NT2/D1 (cell line): ENCODE data around the gene RASA2.

Source experiments
- DNase-seq: peaks from one replicate; pipeline ENCODE4 v3.0.0-alpha.2; 2011; ENCODE audit warnings: low read depth, low spot score
- H3K27me3 ChIP-seq: 2 replicates; pipeline ENCODE4 v1.6.0; 2011; ENCODE audit warnings: mild to moderate bottlenecking; ENCODE audit not compliant: insufficient read length, insufficient read depth
- H3K36me3 ChIP-seq: 2 replicates; pipeline ENCODE4 v1.6.1; 2011; ENCODE audit warnings: mild to moderate bottlenecking, low read length, mixed read lengths; ENCODE audit not compliant: insufficient read depth, insufficient read length
- H3K4me1 ChIP-seq: 2 replicates; pipeline ENCODE4 v1.5.1; 2011; ENCODE audit not compliant: insufficient read depth, insufficient read length
- H3K4me3 ChIP-seq: 2 replicates; pipeline ENCODE4 v1.5.1; 2011; ENCODE audit warnings: low read depth; ENCODE audit not compliant: insufficient read length
- H3K9ac ChIP-seq: 2 replicates; pipeline ENCODE4 v1.6.0; 2011; ENCODE audit warnings: low read depth; ENCODE audit not compliant: insufficient read length
- H3K9me3 ChIP-seq: 2 replicates; pipeline ENCODE4 v1.5.1; 2011; ENCODE audit warnings: mild to moderate bottlenecking, low read length; ENCODE audit not compliant: insufficient read depth
- SUZ12 ChIP-seq: IDR thresholded peaks from 2 replicates; pipeline ENCODE4 v1.6.1; 2011; ENCODE audit not compliant: insufficient read length, insufficient read depth; ENCODE audit errors: extremely low read depth
- YY1 ChIP-seq: IDR thresholded peaks from 2 replicates; pipeline ENCODE4 v1.6.1; 2011; ENCODE audit not compliant: insufficient read length, insufficient read depth
- ZNF274 ChIP-seq: IDR thresholded peaks from 2 replicates; pipeline ENCODE4 v1.6.1; 2011; ENCODE audit warnings: mild to moderate bottlenecking, low read depth, low read length

RASA2 gene

DNA sequence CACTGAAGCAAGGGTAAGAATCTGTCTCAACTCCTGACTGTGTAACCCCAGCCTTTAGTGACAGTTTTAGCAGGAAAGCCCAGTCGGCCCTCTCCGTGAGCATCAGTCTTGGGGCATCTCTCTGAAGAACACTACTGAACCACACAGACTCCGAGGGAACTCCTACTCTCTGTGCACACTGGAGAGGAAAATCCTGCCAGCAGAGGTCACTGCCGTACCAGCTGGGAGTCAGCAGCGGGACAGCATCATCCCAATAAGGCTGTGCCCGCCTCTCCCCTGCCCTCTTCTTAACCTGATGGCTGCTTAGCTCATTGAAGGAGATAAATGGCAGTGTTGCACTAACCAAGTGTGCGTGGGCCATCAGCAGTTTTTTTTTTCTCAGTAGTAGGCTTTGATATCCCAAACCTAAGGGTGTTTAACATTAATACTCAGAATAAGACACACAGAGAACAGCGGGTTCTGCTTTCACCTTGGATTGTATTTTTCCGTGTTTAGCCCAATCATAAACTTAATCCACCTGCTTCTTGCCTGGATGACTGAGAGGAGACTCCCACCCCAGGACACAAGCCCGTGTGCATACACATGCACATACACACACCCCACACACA is 26.6 kb upstream of the RASA2 start:
- Histone ChIP-seq H3K4me3 (no peak overlapping the region), H3K9ac (no peak overlapping the region), H3K27me3 (no peaks in the 10 kb centered on the region), H3K9me3 (peaks cover 14% of the 10 kb centered on the region), H3K4me1 (peaks cover 2% of the 10 kb centered on the region), H3K36me3 (no peaks in the 10 kb centered on the region)
- TF ChIP-seq ZNF274 (no peak), SUZ12 (no peak), YY1 (no peak)
- peak; percentile 75 for DNase-seq

DNA sequence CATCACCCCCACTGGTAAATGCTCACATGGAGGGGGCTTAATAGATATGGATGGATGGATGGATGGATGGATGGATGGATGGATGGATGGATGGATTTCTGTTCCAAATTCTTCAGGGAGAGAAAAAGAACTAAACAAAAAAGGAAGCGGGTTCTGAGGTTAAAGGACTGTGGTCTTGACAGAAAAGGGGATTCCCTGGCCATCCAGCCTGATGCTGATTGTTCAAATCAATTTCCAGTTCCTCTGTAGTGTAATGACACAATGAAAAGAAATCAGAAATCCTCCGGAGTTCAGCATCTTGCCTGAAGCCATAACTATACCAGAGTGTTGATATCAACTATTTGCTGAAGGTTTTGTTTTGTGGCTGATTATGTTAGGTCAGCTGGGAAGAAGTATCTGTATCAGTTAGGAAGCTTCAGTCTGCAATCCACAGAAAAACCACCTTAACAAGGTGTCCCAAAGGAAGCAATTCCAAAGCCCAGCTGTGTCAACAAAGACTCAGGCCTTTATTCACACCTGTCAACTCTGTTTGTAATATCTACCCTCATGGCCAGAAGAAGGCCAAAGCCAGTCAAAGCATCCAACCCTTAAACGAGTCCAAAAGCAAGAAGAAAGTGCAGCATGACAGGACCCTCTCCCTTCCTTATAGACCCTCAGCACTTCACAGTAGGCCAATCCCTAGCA is 24.5 kb upstream of the RASA2 start:
- TF ChIP-seq YY1 (no peak), SUZ12 (no peak), ZNF274 (no peak)
- no peak overlapping the region for H3K4me3 ChIP-seq
- H3K36me3 ChIP-seq = no peaks in the 10 kb centered on the region
- H3K4me1 ChIP-seq = no peaks in the 10 kb centered on the region
- peaks cover 14% of the 10 kb centered on the region for H3K9me3 ChIP-seq
- no peak for DNase-seq
- no peaks in the 10 kb centered on the region for H3K27me3 ChIP-seq
- H3K9ac ChIP-seq = no peak overlapping the region

DNA sequence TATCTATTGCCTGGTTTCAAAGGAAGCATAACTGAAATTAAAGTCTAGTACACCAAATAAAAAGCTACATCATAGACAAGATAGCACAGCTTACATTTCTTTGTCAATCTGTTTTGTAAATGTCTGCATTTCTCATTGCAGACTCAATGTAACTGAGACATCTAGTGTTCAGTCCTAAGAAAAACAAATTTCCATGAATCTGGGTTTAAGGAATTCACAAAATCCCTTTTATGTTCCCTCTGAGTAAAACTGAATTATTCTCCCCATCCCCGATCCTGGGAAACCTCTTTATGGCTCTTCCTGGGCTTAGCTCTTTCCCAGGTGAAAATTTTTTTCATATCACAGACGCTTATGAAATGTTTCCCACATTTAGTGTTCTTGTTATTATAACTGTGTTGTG is 21.6 kb upstream of the RASA2 start:
- TF ChIP-seq SUZ12 = no peak
- TF ChIP-seq YY1 = no peak
- TF ChIP-seq ZNF274 = no peak
- Histone ChIP-seq H3K9ac (no peak overlapping the region), H3K36me3 (no peaks in the 10 kb centered on the region), H3K4me1 (no peaks in the 10 kb centered on the region), H3K9me3 (peaks cover 14% of the 10 kb centered on the region), H3K4me3 (no peak overlapping the region), H3K27me3 (no peaks in the 10 kb centered on the region)
- no peak for DNase-seq

DNA sequence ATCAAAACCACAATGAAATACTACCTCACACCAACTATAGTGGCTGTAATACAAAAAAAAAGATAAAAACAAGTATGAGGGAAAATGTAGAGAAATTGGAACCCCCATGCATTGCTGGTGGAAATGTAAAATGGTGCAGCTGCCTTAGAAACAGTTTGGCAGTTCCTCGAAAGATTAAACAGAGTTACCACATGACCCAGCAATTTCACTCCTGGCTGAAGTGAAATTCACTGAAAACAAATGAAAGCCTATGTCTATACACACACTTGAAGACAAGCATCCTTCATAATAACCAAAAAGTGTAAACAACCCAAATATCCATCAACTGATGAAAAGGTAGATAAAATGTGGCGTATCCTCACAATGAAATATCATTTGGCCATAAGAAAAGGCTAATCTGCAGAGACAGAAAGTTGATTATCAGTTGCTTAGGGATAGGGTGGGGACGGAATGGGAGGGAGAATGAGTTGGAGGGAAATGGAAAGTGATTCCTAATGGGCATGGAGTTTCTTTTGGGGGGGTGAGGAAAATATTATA is 20.1 kb upstream of the RASA2 start:
- Histone ChIP-seq H3K27me3 (no peaks in the 10 kb centered on the region), H3K9ac (no peak overlapping the region), H3K36me3 (no peaks in the 10 kb centered on the region), H3K9me3 (peaks cover 14% of the 10 kb centered on the region), H3K4me3 (no peak overlapping the region), H3K4me1 (no peaks in the 10 kb centered on the region)
- DNase-seq = no peak
- TF ChIP-seq YY1 = no peak
- no peak for TF ChIP-seq SUZ12
- no peak for TF ChIP-seq ZNF274

DNA sequence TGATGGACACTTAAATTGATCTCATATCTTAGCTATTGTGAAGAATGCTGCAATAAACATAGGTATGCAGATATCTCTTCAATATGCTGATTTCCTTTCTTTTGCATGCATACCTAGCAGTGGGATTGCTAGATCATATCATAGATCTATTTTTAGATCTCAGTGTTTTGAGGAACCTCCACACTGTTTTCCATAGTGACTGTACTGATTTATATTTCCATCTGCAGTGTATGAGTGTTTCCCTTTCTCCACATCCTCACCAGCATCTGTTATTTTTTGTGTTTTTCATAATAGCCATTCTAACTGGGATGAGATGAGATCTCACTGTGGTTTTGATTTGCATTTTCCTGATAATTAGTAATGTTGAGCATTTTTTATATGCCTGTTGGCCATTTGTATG is 17.1 kb upstream of the RASA2 start:
- DNase-seq = no peak
- TF ChIP-seq SUZ12 (no peak), YY1 (no peak), ZNF274 (no peak)

DNA sequence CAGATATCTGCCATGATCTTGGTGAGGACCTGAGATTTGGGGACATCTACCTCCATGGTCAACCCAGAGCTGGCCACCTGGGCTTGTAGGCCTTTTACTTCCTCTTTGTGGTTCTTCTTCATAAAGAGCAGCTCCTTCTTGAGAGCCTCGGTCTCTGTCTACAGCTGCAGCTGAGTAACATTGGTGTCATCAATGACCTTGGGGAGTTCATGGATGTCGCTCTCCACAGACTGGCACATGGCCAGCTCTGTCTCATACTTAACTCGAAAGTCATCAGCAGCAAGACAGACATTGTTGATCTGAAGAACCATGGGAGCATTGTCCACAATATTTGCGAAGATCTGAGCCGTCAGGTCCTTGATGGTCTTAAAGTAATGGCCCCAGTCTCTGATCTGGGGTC is 15.7 kb upstream of the RASA2 start:
- H3K36me3 ChIP-seq = no peaks in the 10 kb centered on the region
- TF ChIP-seq YY1 = no peak
- no peak for TF ChIP-seq ZNF274
- no peak for TF ChIP-seq SUZ12

More for the DNA sequence above, 17.1 kb upstream of the RASA2 start:
- Histone ChIP-seq H3K9me3 (peaks cover 1% of the 10 kb centered on the region; the same call in 1 of the 2 replicates), H3K4me1 (no peaks in the 10 kb centered on the region), H3K9ac (no peak overlapping the region), H3K4me3 (no peak overlapping the region), H3K27me3 (no peaks in the 10 kb centered on the region), H3K36me3 (no peaks in the 10 kb centered on the region)

DNA sequence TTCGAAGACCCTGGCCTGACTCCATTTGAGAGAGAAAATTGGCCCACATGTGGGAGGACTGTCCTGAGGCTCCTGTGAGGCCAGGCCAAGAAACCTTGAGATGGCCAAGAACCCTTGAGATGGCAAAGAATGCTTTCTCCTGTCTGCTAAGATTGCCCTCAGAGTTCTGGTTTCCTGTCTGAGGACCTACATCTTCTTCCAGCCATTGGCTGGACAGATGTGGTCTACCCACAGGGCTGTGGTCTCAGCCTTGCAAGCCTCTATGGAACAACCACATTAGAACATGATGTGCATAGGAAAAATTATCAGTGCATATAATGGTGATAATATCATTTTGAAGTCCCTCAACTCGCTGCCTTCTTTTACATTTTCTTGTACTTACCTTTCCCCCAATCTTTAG is 10.8 kb upstream of the RASA2 start:
- no peak overlapping the region for H3K4me3 ChIP-seq
- H3K9ac ChIP-seq = no peak overlapping the region
- H3K4me1 ChIP-seq = no peaks in the 10 kb centered on the region
- no peaks in the 10 kb centered on the region for H3K9me3 ChIP-seq
- H3K27me3 ChIP-seq = no peaks in the 10 kb centered on the region
- TF ChIP-seq SUZ12 = no peak
- TF ChIP-seq ZNF274 = no peak
- no peak for TF ChIP-seq YY1
- no peaks in the 10 kb centered on the region for H3K36me3 ChIP-seq
- DNase-seq = no peak

More for the DNA sequence above, 15.7 kb upstream of the RASA2 start:
- Histone ChIP-seq H3K27me3 (no peaks in the 10 kb centered on the region), H3K4me1 (no peaks in the 10 kb centered on the region), H3K9me3 (no peaks in the 10 kb centered on the region), H3K4me3 (no peak overlapping the region), H3K9ac (no peak overlapping the region)
- DNase-seq = no peak
